ENCODE data around the gene TEAD1.
"Not testable (repeated sequence)": the region's sequence is repeated elsewhere in the genome, so short reads cannot be mapped to it uniquely, and the experiment has no call there.

Gene TEAD1

GRCh38 chr11:12871788-12872321 lies 197.6 kb downstream of the TEAD1 start:
- no peak for DNase-seq (ENCODE audit: low read depth)
- TF ChIP-seq CTCF (IDR thresholded peaks at IDR 0.05; ENCODE audit: low read depth, low read length, missing control alignments) = no peak
- no peak overlapping the region for H3K4me3 ChIP-seq (ENCODE audit: low read depth, low read length)
- in situ Hi-C loops (cut with HindIII; ENCODE audit: low sequenced_read_pairs) = no loop called here

- DNase-seq (ENCODE audit: low read depth) = no peak
- no peak for TF ChIP-seq CTCF (IDR thresholded peaks at IDR 0.05; ENCODE audit: low read depth, low read length, missing control alignments)
- H3K4me3 ChIP-seq (ENCODE audit: low read depth, low read length) = no peak overlapping the region
- in situ Hi-C loops (cut with HindIII; ENCODE audit: low sequenced_read_pairs) = no loop called here
These were observed 202.1 kb downstream of the TEAD1 start for GRCh38 chr11:12876340-12876739.

- no peak for TF ChIP-seq CTCF (IDR thresholded peaks at IDR 0.05; ENCODE audit: low read depth, low read length, missing control alignments)
- DNase-seq (ENCODE audit: low read depth) = no peak
- no peak overlapping the region for H3K4me3 ChIP-seq (ENCODE audit: low read depth, low read length)
- in situ Hi-C loops (cut with HindIII; ENCODE audit: low sequenced_read_pairs) = no loop called here
These were observed 202.8 kb downstream of the TEAD1 start for GRCh38 chr11:12876988-12877387.

- in situ Hi-C loops (cut with HindIII; ENCODE audit: low sequenced_read_pairs); DNase-seq (ENCODE audit: low read depth); H3K4me3 ChIP-seq (ENCODE audit: low read depth, low read length): not testable (repeated sequence)
These were observed 203.3 kb downstream of the TEAD1 start for GRCh38 chr11:12877508-12877907.

GRCh38 chr11:12880327-12880726 lies 206.1 kb downstream of the TEAD1 start:
- no peak for DNase-seq (ENCODE audit: low read depth)
- H3K4me3 ChIP-seq (ENCODE audit: low read depth, low read length) = no peak overlapping the region
- no peak for TF ChIP-seq CTCF (IDR thresholded peaks at IDR 0.05; ENCODE audit: low read depth, low read length, missing control alignments)
- in situ Hi-C loops (cut with HindIII; ENCODE audit: low sequenced_read_pairs) = no loop called here

- in situ Hi-C loops (cut with HindIII; ENCODE audit: low sequenced_read_pairs) = no loop called here
- no peak for DNase-seq (ENCODE audit: low read depth)
- no peak for TF ChIP-seq CTCF (IDR thresholded peaks at IDR 0.05; ENCODE audit: low read depth, low read length, missing control alignments)
- H3K4me3 ChIP-seq (ENCODE audit: low read depth, low read length) = no peak overlapping the region
These were observed 208.4 kb downstream of the TEAD1 start for GRCh38 chr11:12882670-12883069.

- no peak overlapping the region for H3K4me3 ChIP-seq (ENCODE audit: low read depth, low read length)
- in situ Hi-C loops (cut with HindIII; ENCODE audit: low sequenced_read_pairs) = no loop called here
- DNase-seq (ENCODE audit: low read depth) = no peak
- no peak for TF ChIP-seq CTCF (IDR thresholded peaks at IDR 0.05; ENCODE audit: low read depth, low read length, missing control alignments)
These were observed 210.6 kb downstream of the TEAD1 start for GRCh38 chr11:12884751-12885318.

Data from astrocyte of the cerebellum (primary cell).